ENCODE data around the gene PNPLA6. TPM values are rescaled to one million over a fixed set of nuclear protein-coding genes. Genes with fewer than 3 reads are reported as not detected.
A peak's percentile ranks its signal among the peaks of the same experiment; 100 is the strongest.

PNPLA6 gene
- polyA plus RNA-seq (22.4 to 40.0 TPM (median 33.1 TPM) in 3 replicates), polyA minus RNA-seq (44.1 to 127 TPM (median 58.7 TPM) in 3 replicates)
- polyA plus RNA-seq (2011; ENCODE audit: low read depth) = 48.9 TPM
- polyA plus RNA-seq (2011; cell fraction: cytosol; rRNA removed) = 14.2 and 33.3 TPM in 2 replicates
- 103 and 119 TPM in 2 replicates for polyA plus RNA-seq (2011; cell fraction: nucleus; rRNA removed)
- 51.8 and 72.6 TPM in 2 replicates for polyA plus RNA-seq (2012; ENCODE audit: low replicate concordance)
- 151 TPM for polyA minus RNA-seq (2011; cell fraction: cytosol; rRNA and poly(A)+ RNA removed)
- polyA minus RNA-seq (2011; cell fraction: nucleus; rRNA and poly(A)+ RNA removed) = 148 and 178 TPM in 2 replicates

DNA sequence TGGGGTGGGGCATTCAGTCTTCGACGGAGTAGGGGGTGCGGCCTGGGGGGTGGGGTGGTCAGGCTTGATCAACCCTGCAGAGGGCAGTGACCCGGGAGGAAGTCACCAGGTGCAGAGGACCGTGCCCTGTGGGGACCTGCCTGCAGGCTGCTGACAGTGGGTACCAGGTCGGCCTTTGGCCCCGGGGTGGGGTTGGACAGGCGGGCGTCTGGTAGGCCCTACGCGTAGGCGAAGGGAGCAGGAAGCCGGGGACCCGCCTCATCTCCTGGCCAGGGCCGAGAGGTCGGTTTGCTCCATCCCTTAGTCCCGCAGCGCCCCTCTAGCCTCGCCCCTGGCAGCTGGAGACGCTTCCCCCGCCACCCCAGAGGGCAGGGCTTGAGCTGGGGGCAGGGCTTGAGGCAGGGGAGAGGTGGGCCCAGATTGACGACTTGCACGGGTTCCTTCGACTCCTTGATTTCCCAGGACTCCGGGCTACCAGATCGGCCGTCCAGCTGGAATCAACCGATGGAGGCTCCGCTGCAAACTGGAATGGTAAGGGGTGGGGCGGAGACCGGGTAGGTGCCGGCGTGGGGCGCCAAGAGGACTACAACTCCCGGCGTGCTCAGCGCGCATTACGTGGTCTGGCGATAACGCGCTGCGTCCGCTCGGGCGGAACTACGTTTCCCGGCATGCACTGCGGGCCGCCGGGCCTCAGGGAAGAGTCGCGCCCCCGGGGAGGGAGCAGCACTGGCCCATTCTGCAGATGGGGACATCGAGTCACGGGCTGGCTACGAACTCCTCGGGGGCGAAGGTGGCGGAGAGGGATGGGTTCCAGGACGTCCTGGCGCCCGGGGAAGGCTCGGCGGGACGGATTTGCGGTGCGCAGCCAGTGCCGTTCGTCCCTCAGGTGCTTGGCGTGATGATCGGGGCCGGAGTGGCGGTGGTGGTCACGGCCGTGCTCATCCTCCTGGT, at the start of gene PNPLA6:
Gene PNPLA6, plus strand, starts transcription at position 671 of the 951 bp plus-strand sequence. Its CDS starts 72 bp downstream, at position 743.
- peak within 1 kb of the TSS; percentile 49 for H3K27ac ChIP-seq (ENCODE audit: control insufficient read depth, insufficient read depth, low read length)
- FAIRE-seq (peak; percentile 76), DNase-seq (ENCODE audit: low read depth, low spot score) (no peak)
- H3K4me2 ChIP-seq (ENCODE audit: control insufficient read depth, extremely low read depth, insufficient read depth, low read depth, low read length) = peak within 1 kb of the TSS; percentile 85
- peak within 1 kb of the TSS; percentile 89 to 98 (median 89) for H3K4me3 ChIP-seq (ENCODE audit: control insufficient read depth in 2 of 3, extremely low read depth in 1 of 3, insufficient read depth in 2 of 3, low read depth in 1 of 3, low read length in 3 of 3)
- no peaks in the 10 kb centered on the region for H3K27me3 ChIP-seq (ENCODE audit: control insufficient read depth, extremely low read depth, insufficient read depth, low read length)
- H2AFZ ChIP-seq (ENCODE audit: control insufficient read depth, low read length) = peak within 1 kb of the TSS; percentile 90
- H3K4me1 ChIP-seq (ENCODE audit: control insufficient read depth, extremely low read depth, insufficient read depth, low read length) = peaks cover 6% of the 10 kb centered on the region
- peak within 1 kb of the TSS; percentile 73 for H3K9ac ChIP-seq (ENCODE audit: control insufficient read depth, extremely low read depth, insufficient read depth, low read length)
- peaks cover 1% of the 10 kb centered on the region for H3K79me2 ChIP-seq (ENCODE audit: control insufficient read depth, insufficient read depth, low read length)
- H3K9me1 ChIP-seq (ENCODE audit: control insufficient read depth, extremely low read depth, insufficient read depth, low read length) = no peaks in the 10 kb centered on the region
- H3K36me3 ChIP-seq (ENCODE audit: control insufficient read depth in 2 of 2, extremely low read depth in 1 of 2, insufficient read depth in 2 of 2, low read length in 2 of 2) = peaks cover 3 to 12% of the 10 kb centered on the region in 2 experiments
- dilution Hi-C loops (cut with MboI; ENCODE audit: extremely low pct_ligation_motif_present, low sequenced_read_pairs) = no loop called here
- TF ChIP-seq, protein P1, sequence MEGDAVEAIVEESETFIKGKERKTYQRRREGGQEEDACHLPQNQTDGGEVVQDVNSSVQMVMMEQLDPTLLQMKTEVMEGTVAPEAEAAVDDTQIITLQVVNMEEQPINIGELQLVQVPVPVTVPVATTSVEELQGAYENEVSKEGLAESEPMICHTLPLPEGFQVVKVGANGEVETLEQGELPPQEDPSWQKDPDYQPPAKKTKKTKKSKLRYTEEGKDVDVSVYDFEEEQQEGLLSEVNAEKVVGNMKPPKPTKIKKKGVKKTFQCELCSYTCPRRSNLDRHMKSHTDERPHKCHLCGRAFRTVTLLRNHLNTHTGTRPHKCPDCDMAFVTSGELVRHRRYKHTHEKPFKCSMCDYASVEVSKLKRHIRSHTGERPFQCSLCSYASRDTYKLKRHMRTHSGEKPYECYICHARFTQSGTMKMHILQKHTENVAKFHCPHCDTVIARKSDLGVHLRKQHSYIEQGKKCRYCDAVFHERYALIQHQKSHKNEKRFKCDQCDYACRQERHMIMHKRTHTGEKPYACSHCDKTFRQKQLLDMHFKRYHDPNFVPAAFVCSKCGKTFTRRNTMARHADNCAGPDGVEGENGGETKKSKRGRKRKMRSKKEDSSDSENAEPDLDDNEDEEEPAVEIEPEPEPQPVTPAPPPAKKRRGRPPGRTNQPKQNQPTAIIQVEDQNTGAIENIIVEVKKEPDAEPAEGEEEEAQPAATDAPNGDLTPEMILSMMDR (optimal IDR thresholded peaks at IDR 0.05 in 1 of 3, IDR thresholded peaks at IDR 0.05 in 1 of 3, conservative IDR thresholded peaks at IDR 0.05 in 1 of 3; ENCODE audit: extremely low read depth in 1 of 3, insufficient read depth in 2 of 3, low read length in 3 of 3) = peak in 1 of 3 experiments; percentile 17
- TF ChIP-seq EZH2 (IDR thresholded peaks at IDR 0.05; ENCODE audit: low read length) = no peak
- H3K9me3 ChIP-seq (ENCODE audit: control insufficient read depth, low read depth, low read length) = no peaks in the 10 kb centered on the region
- no peaks in the 10 kb centered on the region for H4K20me1 ChIP-seq (ENCODE audit: control insufficient read depth, extremely low read depth, insufficient read depth, low read length)

DNA sequence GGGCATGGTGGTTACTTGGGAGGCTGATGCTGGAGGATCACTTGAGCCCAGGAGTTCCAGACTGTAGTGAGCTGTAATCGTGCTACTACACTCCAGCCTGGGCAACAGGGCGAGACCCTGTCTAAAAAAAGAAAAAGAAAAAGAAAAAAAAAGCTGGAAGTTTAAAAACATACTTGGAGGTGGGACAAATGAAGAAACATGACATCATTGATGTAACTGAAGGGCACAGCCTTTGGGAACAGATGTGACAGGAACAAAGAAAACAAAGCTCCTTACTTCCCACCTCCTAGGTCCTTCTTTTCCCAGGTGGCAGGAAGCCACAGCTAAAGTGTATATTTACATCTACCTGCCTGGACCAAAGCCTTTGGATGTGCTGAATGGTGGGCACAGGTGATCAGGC, 48.6 kb upstream of the PNPLA6 start:
- no peak for FAIRE-seq
- TF ChIP-seq, protein P1 (optimal IDR thresholded peaks at IDR 0.05 in 1 of 3, IDR thresholded peaks at IDR 0.05 in 1 of 3, conservative IDR thresholded peaks at IDR 0.05 in 1 of 3; ENCODE audit: extremely low read depth in 1 of 3, insufficient read depth in 2 of 3, low read length in 3 of 3) = no peak
- Histone ChIP-seq H3K9me3 (ENCODE audit: control insufficient read depth, low read depth, low read length) (no peaks in the 10 kb centered on the region), H3K4me1 (ENCODE audit: control insufficient read depth, extremely low read depth, insufficient read depth, low read length) (peaks cover 13% of the 10 kb centered on the region), H3K27ac (ENCODE audit: control insufficient read depth, insufficient read depth, low read length) (no peak overlapping the region), H4K20me1 (ENCODE audit: control insufficient read depth, extremely low read depth, insufficient read depth, low read length) (no peaks in the 10 kb centered on the region), H3K27me3 (ENCODE audit: control insufficient read depth, extremely low read depth, insufficient read depth, low read length) (no peaks in the 10 kb centered on the region), H3K9ac (ENCODE audit: control insufficient read depth, extremely low read depth, insufficient read depth, low read length) (no peak overlapping the region), H3K4me2 (ENCODE audit: control insufficient read depth, extremely low read depth, insufficient read depth, low read depth, low read length) (no peak overlapping the region), H2AFZ (ENCODE audit: control insufficient read depth, low read length) (no peak overlapping the region), H3K79me2 (ENCODE audit: control insufficient read depth, insufficient read depth, low read length) (no peaks in the 10 kb centered on the region), H3K36me3 (ENCODE audit: control insufficient read depth in 2 of 2, extremely low read depth in 1 of 2, insufficient read depth in 2 of 2, low read length in 2 of 2) (no peaks in the 10 kb centered on the region), H3K4me3 (ENCODE audit: control insufficient read depth in 2 of 3, extremely low read depth in 1 of 3, insufficient read depth in 2 of 3, low read depth in 1 of 3, low read length in 3 of 3) (no peak overlapping the region), H3K9me1 (ENCODE audit: control insufficient read depth, extremely low read depth, insufficient read depth, low read length) (no peaks in the 10 kb centered on the region)
- no peak for DNase-seq (ENCODE audit: low read depth, low spot score)
- dilution Hi-C loops (cut with MboI; ENCODE audit: extremely low pct_ligation_motif_present, low sequenced_read_pairs) = no loop called here

Measured in keratinocyte (primary cell).